OCI-LY7 (cell line): ENCODE results near the gene RASAL2. TPM values are rescaled to one million over a fixed set of nuclear protein-coding genes. Genes with fewer than 3 reads are reported as not detected.
A peak's percentile ranks its signal among the peaks of the same experiment; 100 is the strongest.

Source experiments
- BruUV-seq: library from RNA; stranded (reverse); fragments of 400-500 nt; replicated peaks from 2 replicates; lab custom pipeline; 2021; lab: Mats Ljungman, UMichigan
- CTCF ChIA-PET: fragments of 300-600 bp; sonication (Branson Sonifier 250); formaldehyde crosslinking; loops from one replicate; lab custom pipeline; 2022; ENCODE audit warnings: antibody characterized with exemption; ENCODE audit not compliant: unreplicated experiment; lab: Charles Lee
- POLR2A ChIA-PET: fragments of 300-600 bp; sonication (Branson Sonifier 250); formaldehyde crosslinking; loops from one replicate; lab custom pipeline; 2022; ENCODE audit warnings: antibody characterized with exemption; lab: Charles Lee
- DNase-seq: peaks from one replicate; pipeline ENCODE4 v3.0.0-alpha.2; 2015; ENCODE audit warnings: low spot score
- H2AFZ ChIP-seq: fragments of 200-600 bp; sonication (generic), shearing (Covaris generic); 2 replicates; pipeline ENCODE4 v1.6.1; 2014; ENCODE audit warnings: mild to moderate bottlenecking, antibody characterized with exemption, low read length, moderate library complexity
- H3K27ac ChIP-seq: fragments of 200-600 bp; sonication (generic); 2 replicates; pipeline ENCODE4 v1.5.1; 2014; ENCODE audit warnings: mixed run types, low read depth, mild to moderate bottlenecking, moderate library complexity, low read length, inconsistent platforms; ENCODE audit not compliant: poor library complexity, severe bottlenecking
- H3K36me3 ChIP-seq: fragments of 200-600 bp; sonication (generic); 2 replicates; pipeline ENCODE4 v1.6.1; 2014; ENCODE audit warnings: mild to moderate bottlenecking, antibody characterized with exemption, low read length, moderate library complexity, mixed read lengths; ENCODE audit not compliant: insufficient read depth
- H3K4me1 ChIP-seq: fragments of 200-600 bp; sonication (generic); 2 replicates; pipeline ENCODE4 v1.5.1; 2014; ENCODE audit warnings: mild to moderate bottlenecking, low read length; ENCODE audit not compliant: insufficient read depth, poor library complexity, severe bottlenecking
- H3K4me2 ChIP-seq: fragments of 200-600 bp; sonication (generic); 2 replicates; pipeline ENCODE4 v1.6.1; 2014; ENCODE audit warnings: mild to moderate bottlenecking, low read length
- H3K4me3 ChIP-seq: fragments of 200-600 bp; sonication (generic); 2 replicates; pipeline ENCODE4 v1.5.1; 2014; ENCODE audit warnings: mild to moderate bottlenecking, low read depth, low read length; ENCODE audit not compliant: poor library complexity, severe bottlenecking
- H3K79me2 ChIP-seq: fragments of 200-600 bp; sonication (generic); 2 replicates; pipeline ENCODE4 v1.6.1; 2016; ENCODE audit warnings: low read depth, mild to moderate bottlenecking, low read length, moderate library complexity, mixed read lengths; ENCODE audit not compliant: insufficient read depth
- H3K9me2 ChIP-seq: fragments of 200-600 bp; sonication (generic); 2 replicates; pipeline ENCODE4 v1.6.1; 2016; ENCODE audit warnings: mild to moderate bottlenecking, low read length, mixed read lengths; ENCODE audit not compliant: insufficient read depth
- H3K9me3 ChIP-seq: fragments of 200-600 bp; sonication (generic); 2 replicates; pipeline ENCODE4 v1.6.1; 2014; ENCODE audit warnings: mild to moderate bottlenecking, mixed run types, low read length, mixed read lengths
- H4K20me1 ChIP-seq: fragments of 200-600 bp; sonication (generic); 2 replicates; pipeline ENCODE4 v1.6.1; 2014; ENCODE audit warnings: mild to moderate bottlenecking, antibody characterized with exemption, low read length, moderate library complexity, mixed read lengths; ENCODE audit not compliant: insufficient read depth
- CTCF ChIP-seq: fragments of 200-600 bp; sonication (generic); conservative IDR thresholded peaks from 2 replicates; pipeline ENCODE4 v1.5.1; 2014; ENCODE audit warnings: mild to moderate bottlenecking, antibody characterized with exemption, low read length, moderate library complexity, mixed read lengths
- EZH2phosphoT487 ChIP-seq: fragments of 200-600 bp; sonication (generic); IDR thresholded peaks from 2 replicates; pipeline ENCODE4 v1.6.1; 2018; ENCODE audit warnings: low read depth, borderline replicate concordance, mild to moderate bottlenecking, mixed run types, antibody characterized with exemption, low read length, moderate library complexity, mixed read lengths
- intact Hi-C: fragments of 100-400 bp; cut with micrococcal nuclease; formaldehyde crosslinking; loops from one replicate; pipeline ENCODE4 v1.10.0; 2022; ENCODE audit not compliant: unreplicated experiment
- total RNA-seq, 2 experiments: library from RNA; depleted of rRNA in 1 of 2; stranded (reverse); fragments of >200 nt in 1 of 2; shearing (Covaris generic) in 1 of 2; gene quantifications; 2 replicates each; pipeline ENCODE4 v1.2.3, GENCODE V29; 2014 to 2022

RASAL2 gene
- total RNA-seq, 2 experiments from 2014 or later, result 0.09 to 0.27 TPM

- H3K4me3 ChIP-seq, result no peak overlapping the region
- no peaks in the 10 kb centered on the region for H4K20me1 ChIP-seq
- H3K4me1 ChIP-seq, result no peaks in the 10 kb centered on the region
- no peaks in the 10 kb centered on the region for H3K9me3 ChIP-seq
- no peak overlapping the region for H2AFZ ChIP-seq
- peak; percentile 4 for DNase-seq
- no peaks in the 10 kb centered on the region for H3K36me3 ChIP-seq
- POLR2A ChIA-PET, result no interaction called here
- CTCF ChIA-PET, result no interaction called here
- BruUV-seq, result no TSS peak
- TF ChIP-seq CTCF (peak; percentile 44), EZH2phosphoT487 (no peak)
- no peaks in the 10 kb centered on the region for H3K9me2 ChIP-seq
- H3K27ac ChIP-seq, result no peak overlapping the region
- intact Hi-C loops, result no loop called here
- H3K79me2 ChIP-seq, result no peaks in the 10 kb centered on the region
- H3K4me2 ChIP-seq, result no peak overlapping the region
These were observed 267.9 kb downstream of the RASAL2 start for GRCh38 chr1:178361847-178362246.

GRCh38 chr1:178362747-178363146, 268.8 kb downstream of the RASAL2 start:
- no TSS peak for BruUV-seq
- CTCF ChIA-PET, result no interaction called here

More at GRCh38 chr1:178362747-178363146, 268.8 kb downstream of the RASAL2 start:
- H3K4me3 ChIP-seq, result no peak overlapping the region
- no peak overlapping the region for H3K27ac ChIP-seq
- no peaks in the 10 kb centered on the region for H3K79me2 ChIP-seq
- H3K4me2 ChIP-seq, result no peak overlapping the region
- POLR2A ChIA-PET, result no interaction called here
- no peaks in the 10 kb centered on the region for H3K9me3 ChIP-seq
- H2AFZ ChIP-seq, result no peak overlapping the region
- H3K4me1 ChIP-seq, result no peaks in the 10 kb centered on the region
- DNase-seq, result no peak
- no peaks in the 10 kb centered on the region for H3K9me2 ChIP-seq
- intact Hi-C loops, result no loop called here
- TF ChIP-seq CTCF, result no peak
- TF ChIP-seq EZH2phosphoT487, result no peak
- no peaks in the 10 kb centered on the region for H3K36me3 ChIP-seq
- no peaks in the 10 kb centered on the region for H4K20me1 ChIP-seq
